ENCODE results near the gene FBXL14.
"Not testable (repeated sequence)": the region's sequence is repeated elsewhere in the genome, so short reads cannot be mapped to it uniquely, and the experiment has no call there.

Gene FBXL14

GRCh38 chr12:1603269-1603993 lies 9.1 kb upstream of the FBXL14 start:
- H3K4me1 ChIP-seq (ENCODE audit: control insufficient read depth, low read depth, low read length): peaks cover 10% of the 10 kb centered on the region
- H3K4me3 ChIP-seq (ENCODE audit: low read length): no peak overlapping the region
- no peaks in the 10 kb centered on the region for H3K9me3 ChIP-seq (ENCODE audit: control insufficient read depth, low read depth, low read length)
- peaks cover 37% of the 10 kb centered on the region for H3K27me3 ChIP-seq (ENCODE audit: control insufficient read depth, insufficient read depth, low read length)
- no peaks in the 10 kb centered on the region for H3K36me3 ChIP-seq (ENCODE audit: control insufficient read depth, low read depth, low read length)
- H3K27ac ChIP-seq (ENCODE audit: low read length): no peak overlapping the region
- no peak overlapping the region for H3K9ac ChIP-seq (ENCODE audit: low read length)

DNA sequence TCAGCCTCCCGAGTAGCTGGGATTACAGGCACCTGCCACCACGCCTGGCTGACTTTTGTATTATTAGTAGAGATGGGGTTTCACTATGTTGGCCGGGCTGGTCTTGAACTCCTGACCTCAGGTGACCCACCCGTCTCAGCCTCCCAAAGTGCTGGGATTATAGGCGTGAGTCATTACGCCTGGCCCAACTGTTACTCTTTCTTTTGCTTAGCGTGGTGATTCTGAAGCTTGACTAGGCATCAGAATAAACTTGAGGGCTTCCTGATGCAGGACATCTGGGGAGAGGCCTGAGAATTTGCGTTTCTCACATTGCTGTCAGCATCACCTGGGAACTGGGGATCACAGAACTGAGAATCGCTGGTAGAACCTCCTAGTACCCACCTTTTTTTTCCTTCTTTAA lies 8.3 kb upstream of the FBXL14 start:
- not testable (repeated sequence) for H3K9me3 ChIP-seq (ENCODE audit: control insufficient read depth, low read depth, low read length)
- peaks cover 10% of the 10 kb centered on the region for H3K4me1 ChIP-seq (ENCODE audit: control insufficient read depth, low read depth, low read length)
- H3K27me3 ChIP-seq (ENCODE audit: control insufficient read depth, insufficient read depth, low read length): peaks cover 35% of the 10 kb centered on the region

GRCh38 chr12:1598757-1599156 lies 4.4 kb upstream of the FBXL14 start:
- Histone ChIP-seq H3K9ac (ENCODE audit: low read length) (no peak overlapping the region), H3K4me1 (ENCODE audit: control insufficient read depth, low read depth, low read length) (peaks cover 6% of the 10 kb centered on the region), H3K27me3 (ENCODE audit: control insufficient read depth, insufficient read depth, low read length) (peaks cover 32% of the 10 kb centered on the region), H3K4me3 (ENCODE audit: low read length) (no peak overlapping the region), H3K9me3 (ENCODE audit: control insufficient read depth, low read depth, low read length) (no peaks in the 10 kb centered on the region), H3K27ac (ENCODE audit: low read length) (no peak overlapping the region), H3K36me3 (ENCODE audit: control insufficient read depth, low read depth, low read length) (no peaks in the 10 kb centered on the region)

More for the DNA sequence above, 8.3 kb upstream of the FBXL14 start:
- not testable (repeated sequence) for H3K4me3 ChIP-seq (ENCODE audit: low read length); H3K27ac ChIP-seq (ENCODE audit: low read length); H3K36me3 ChIP-seq (ENCODE audit: control insufficient read depth, low read depth, low read length); H3K9ac ChIP-seq (ENCODE audit: low read length)

- Histone ChIP-seq H3K4me1 (ENCODE audit: control insufficient read depth, low read depth, low read length) (peaks cover 20% of the 10 kb centered on the region), H3K27me3 (ENCODE audit: control insufficient read depth, insufficient read depth, low read length) (peaks cover 53% of the 10 kb centered on the region), H3K4me3 (ENCODE audit: low read length) (peak overlapping the region; percentile 55), H3K9me3 (ENCODE audit: control insufficient read depth, low read depth, low read length) (no peaks in the 10 kb centered on the region), H3K36me3 (ENCODE audit: control insufficient read depth, low read depth, low read length) (no peaks in the 10 kb centered on the region), H3K27ac (ENCODE audit: low read length) (no peak overlapping the region), H3K9ac (ENCODE audit: low read length) (no peak overlapping the region)
These were observed 1.4 kb upstream of the FBXL14 start for GRCh38 chr12:1595690-1596347.

DNA sequence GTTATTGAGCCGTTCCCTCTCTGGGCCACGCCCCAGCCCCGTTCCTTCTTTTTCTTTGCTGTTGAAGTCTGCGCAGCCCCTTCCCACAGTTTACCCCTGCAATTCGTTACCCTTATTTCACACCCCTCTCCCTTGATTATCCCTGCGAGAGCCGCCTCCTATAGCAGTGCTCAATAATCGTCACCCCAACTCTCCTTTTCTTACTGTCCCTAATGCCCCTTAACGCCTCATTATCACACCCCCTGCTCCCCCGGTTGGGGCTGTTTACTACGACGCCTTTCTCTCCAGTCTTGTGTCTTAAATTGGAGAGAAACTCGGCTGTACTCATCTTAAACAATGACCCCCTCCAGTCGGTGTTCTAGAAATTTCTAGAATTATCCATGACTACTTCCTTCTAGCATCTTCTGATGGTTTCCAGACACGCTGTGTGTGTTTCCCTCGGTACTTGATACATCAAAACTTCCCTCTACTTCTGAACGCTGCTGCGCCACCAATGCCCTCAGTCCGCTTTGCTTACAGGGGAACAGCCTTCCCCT lies 713 bp upstream of the FBXL14 start:
- peak overlapping the region; percentile 55 for H3K4me3 ChIP-seq (ENCODE audit: low read length)
- peaks cover 58% of the 10 kb centered on the region for H3K27me3 ChIP-seq (ENCODE audit: control insufficient read depth, insufficient read depth, low read length)
- peaks cover 27% of the 10 kb centered on the region for H3K4me1 ChIP-seq (ENCODE audit: control insufficient read depth, low read depth, low read length)
- no peak overlapping the region for H3K9ac ChIP-seq (ENCODE audit: low read length)
- H3K36me3 ChIP-seq (ENCODE audit: control insufficient read depth, low read depth, low read length): no peaks in the 10 kb centered on the region
- H3K27ac ChIP-seq (ENCODE audit: low read length): no peak overlapping the region
- H3K9me3 ChIP-seq (ENCODE audit: control insufficient read depth, low read depth, low read length): no peaks in the 10 kb centered on the region

GRCh38 chr12:1594006-1594260 lies 448 bp downstream of the FBXL14 start:
- Histone ChIP-seq H3K4me1 (ENCODE audit: control insufficient read depth, low read depth, low read length) (peaks cover 35% of the 10 kb centered on the region), H3K36me3 (ENCODE audit: control insufficient read depth, low read depth, low read length) (no peaks in the 10 kb centered on the region), H3K27me3 (ENCODE audit: control insufficient read depth, insufficient read depth, low read length) (peaks cover 70% of the 10 kb centered on the region), H3K4me3 (ENCODE audit: low read length) (peak overlapping the region; percentile 62), H3K27ac (ENCODE audit: low read length) (no peak overlapping the region), H3K9me3 (ENCODE audit: control insufficient read depth, low read depth, low read length) (no peaks in the 10 kb centered on the region), H3K9ac (ENCODE audit: low read length) (no peak overlapping the region)

DNA sequence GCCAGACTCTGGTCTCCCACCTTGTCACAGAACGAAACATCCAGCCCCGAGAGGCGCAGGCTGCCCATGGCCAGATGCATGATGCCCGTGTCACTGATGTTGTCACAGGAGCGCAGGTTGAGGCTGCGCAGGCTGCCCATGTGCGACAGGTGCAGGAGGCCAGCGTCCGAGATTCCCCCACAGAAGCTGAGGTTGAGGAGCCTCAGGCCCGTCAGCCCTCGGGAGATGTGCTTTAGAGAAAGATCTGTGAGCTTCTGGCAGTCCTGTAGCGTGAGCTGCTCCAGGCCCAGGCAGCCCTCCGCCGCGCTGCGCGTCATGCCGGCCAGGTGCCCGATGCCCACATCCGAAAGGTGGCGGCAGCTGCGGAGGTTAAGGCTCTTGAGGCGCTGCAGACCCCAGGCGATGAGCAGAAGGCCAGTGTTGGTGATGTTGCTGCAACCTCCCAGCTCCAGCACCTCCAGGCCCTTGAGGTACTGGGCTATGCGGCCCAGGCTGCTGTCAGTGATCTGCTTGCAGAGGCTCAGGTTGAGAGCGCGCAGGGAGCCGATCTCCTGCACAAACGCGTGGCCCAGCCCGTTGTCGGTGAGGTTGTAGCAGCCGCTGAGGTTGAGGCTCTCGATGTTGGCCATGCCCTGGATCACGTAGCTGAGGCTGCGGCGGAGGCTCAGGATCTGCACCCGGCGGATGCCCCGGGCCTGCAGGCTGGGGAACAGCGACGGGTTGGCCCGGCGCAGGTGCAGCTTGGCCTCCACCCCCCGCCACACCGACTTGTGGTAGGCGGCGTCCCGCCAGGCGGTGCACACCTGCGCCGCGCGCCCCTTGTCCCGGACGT lies 991 bp downstream of the FBXL14 start:
- peaks cover 75% of the 10 kb centered on the region for H3K27me3 ChIP-seq (ENCODE audit: control insufficient read depth, insufficient read depth, low read length)
- peak overlapping the region; percentile 62 for H3K4me3 ChIP-seq (ENCODE audit: low read length)
- H3K27ac ChIP-seq (ENCODE audit: low read length): no peak overlapping the region
- no peak overlapping the region for H3K9ac ChIP-seq (ENCODE audit: low read length)
- H3K4me1 ChIP-seq (ENCODE audit: control insufficient read depth, low read depth, low read length): peaks cover 40% of the 10 kb centered on the region
- H3K9me3 ChIP-seq (ENCODE audit: control insufficient read depth, low read depth, low read length): no peaks in the 10 kb centered on the region
- H3K36me3 ChIP-seq (ENCODE audit: control insufficient read depth, low read depth, low read length): no peaks in the 10 kb centered on the region

- Histone ChIP-seq H3K9ac (ENCODE audit: low read length) (no peak overlapping the region), H3K27me3 (ENCODE audit: control insufficient read depth, insufficient read depth, low read length) (peaks cover 81% of the 10 kb centered on the region), H3K4me1 (ENCODE audit: control insufficient read depth, low read depth, low read length) (peaks cover 47% of the 10 kb centered on the region), H3K36me3 (ENCODE audit: control insufficient read depth, low read depth, low read length) (no peaks in the 10 kb centered on the region), H3K4me3 (ENCODE audit: low read length) (peak overlapping the region; percentile 62), H3K9me3 (ENCODE audit: control insufficient read depth, low read depth, low read length) (no peaks in the 10 kb centered on the region), H3K27ac (ENCODE audit: low read length) (no peak overlapping the region)
These were observed 1.8 kb downstream of the FBXL14 start for GRCh38 chr12:1592444-1593173.

GRCh38 chr12:1591543-1591942 lies 2.8 kb downstream of the FBXL14 start:
- H3K9me3 ChIP-seq (ENCODE audit: control insufficient read depth, low read depth, low read length): no peaks in the 10 kb centered on the region
- H3K4me3 ChIP-seq (ENCODE audit: low read length): peak overlapping the region; percentile 59
- peaks cover 85% of the 10 kb centered on the region for H3K27me3 ChIP-seq (ENCODE audit: control insufficient read depth, insufficient read depth, low read length)
- no peak overlapping the region for H3K27ac ChIP-seq (ENCODE audit: low read length)
- no peak overlapping the region for H3K9ac ChIP-seq (ENCODE audit: low read length)
- no peaks in the 10 kb centered on the region for H3K36me3 ChIP-seq (ENCODE audit: control insufficient read depth, low read depth, low read length)
- H3K4me1 ChIP-seq (ENCODE audit: control insufficient read depth, low read depth, low read length): peaks cover 51% of the 10 kb centered on the region

DNA sequence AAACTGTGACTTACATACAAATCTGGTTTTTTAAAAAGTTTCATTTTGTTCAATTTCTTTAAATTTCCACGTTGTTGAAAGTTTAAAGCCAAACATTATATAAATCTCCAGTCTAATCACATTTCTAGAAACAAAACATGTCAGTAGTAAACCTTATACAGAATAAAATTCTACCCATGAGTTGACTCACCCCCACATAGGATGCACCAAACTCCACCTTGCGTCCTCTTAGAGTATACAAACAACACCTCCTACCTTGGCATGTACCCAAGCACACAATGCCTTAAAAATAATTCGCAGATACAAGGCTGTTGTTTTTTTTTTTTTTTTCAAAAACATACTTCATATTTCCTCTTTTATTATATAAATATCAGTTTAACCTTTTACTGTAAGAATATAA lies 3.3 kb downstream of the FBXL14 start:
- Histone ChIP-seq H3K36me3 (ENCODE audit: control insufficient read depth, low read depth, low read length) (no peaks in the 10 kb centered on the region), H3K9me3 (ENCODE audit: control insufficient read depth, low read depth, low read length) (no peaks in the 10 kb centered on the region), H3K27ac (ENCODE audit: low read length) (no peak overlapping the region), H3K9ac (ENCODE audit: low read length) (peak overlapping the region; percentile 29), H3K4me3 (ENCODE audit: low read length) (peak overlapping the region; percentile 59), H3K27me3 (ENCODE audit: control insufficient read depth, insufficient read depth, low read length) (peaks cover 85% of the 10 kb centered on the region), H3K4me1 (ENCODE audit: control insufficient read depth, low read depth, low read length) (peaks cover 51% of the 10 kb centered on the region)

Data from iPS-18a (cell line).